COLO668 (cell line): ENCODE measurements around the gene MINK1.
"Not testable (repeated sequence)": the region's sequence is repeated elsewhere in the genome, so short reads cannot be mapped to it uniquely, and the experiment has no call there.

ENCODE experiments used
- DNase-seq: peaks from one replicate; lab custom pipeline; 2025; ENCODE audit not compliant: unreplicated experiment; lab: John Stamatoyannopoulos, UW

MINK1 gene

GRCh38 chr17:4845118-4845517 is 12.0 kb downstream of the MINK1 start:
- DNase-seq: no peak

DNA sequence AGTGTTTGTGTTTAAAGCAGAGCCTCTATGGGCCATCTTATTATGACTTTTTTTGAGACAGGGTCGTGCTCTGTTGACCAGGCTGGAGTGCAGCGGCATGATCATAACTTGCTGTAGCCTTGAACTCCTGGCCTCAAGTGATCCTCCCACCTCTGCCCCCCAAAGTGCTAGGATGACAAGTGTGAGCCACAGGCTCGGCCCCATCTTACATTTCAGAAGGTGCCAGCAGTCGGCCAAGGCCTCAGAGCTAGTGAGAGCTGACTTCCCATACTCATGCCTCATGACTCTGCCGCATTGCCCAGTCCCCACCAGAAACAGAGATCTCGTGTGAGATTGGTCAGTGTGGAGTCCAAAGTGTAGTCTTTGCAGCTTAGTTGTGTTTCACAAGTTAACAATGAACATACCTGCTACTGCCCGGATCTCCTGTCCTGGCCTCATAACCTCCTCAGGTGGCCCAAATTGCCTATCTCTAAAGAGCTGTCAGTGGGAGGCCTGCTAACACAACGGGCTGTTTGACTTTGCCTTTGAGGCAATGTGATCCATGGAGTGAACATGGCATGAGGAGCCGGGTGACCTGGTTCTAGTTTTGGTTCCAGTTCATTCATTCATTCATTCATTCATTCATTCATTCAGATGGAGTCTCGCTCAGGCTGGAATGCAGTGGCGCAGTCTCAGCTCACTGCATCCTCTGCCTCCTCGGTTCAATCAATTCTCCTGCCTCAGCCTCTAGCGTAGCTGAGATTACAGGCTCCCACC is 13.7 kb downstream of the MINK1 start:
- DNase-seq: no peak

DNA sequence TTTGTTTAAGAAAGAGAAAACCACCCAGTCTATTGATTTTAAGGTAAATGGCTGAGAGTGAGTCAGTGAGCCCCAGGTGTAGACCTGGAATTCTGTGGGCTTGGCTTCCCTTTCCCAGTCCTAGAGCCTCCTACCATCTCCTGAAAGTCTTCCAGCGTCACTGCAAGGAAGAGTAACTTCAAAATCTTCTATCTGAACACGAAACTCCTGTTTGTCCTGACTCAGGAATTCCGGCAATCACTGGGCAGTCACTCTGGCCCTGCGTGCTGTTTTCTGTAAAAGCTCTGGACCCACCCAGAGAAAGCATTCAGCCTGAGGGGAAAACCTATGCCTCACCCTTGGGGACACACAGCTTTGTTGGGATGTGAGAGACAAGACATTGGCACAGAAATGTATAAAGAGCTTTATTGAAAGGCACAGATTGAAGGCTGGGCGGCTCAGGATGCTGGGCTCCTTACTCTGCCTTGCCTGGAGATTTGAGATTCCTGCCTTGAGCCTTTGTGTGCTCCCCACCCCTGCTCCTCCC is 15.9 kb downstream of the MINK1 start:
- DNase-seq: no peak

DNA sequence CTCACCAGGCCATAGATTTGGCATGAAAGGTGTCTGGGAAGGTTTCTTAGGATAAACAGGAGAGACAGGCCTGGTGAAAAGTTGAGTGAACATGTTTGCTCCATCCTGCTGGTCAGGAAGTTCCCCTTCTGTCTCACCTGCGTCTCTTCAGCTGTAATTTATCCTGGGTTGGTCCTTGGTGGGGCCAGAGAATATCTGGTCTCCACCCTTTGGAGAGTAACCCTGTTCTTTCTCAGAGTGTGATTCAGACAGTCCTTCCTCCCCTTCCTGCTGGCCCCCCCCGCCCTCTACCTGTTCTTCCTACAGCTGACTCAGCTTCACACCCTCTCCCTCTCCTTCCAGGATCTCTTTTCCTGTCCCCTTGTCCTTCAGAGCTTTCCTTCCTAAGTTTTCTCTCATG is 17.1 kb downstream of the MINK1 start:
- DNase-seq: no peak

GRCh38 chr17:4851084-4851483 is 17.9 kb downstream of the MINK1 start:
- no peak for DNase-seq

DNA sequence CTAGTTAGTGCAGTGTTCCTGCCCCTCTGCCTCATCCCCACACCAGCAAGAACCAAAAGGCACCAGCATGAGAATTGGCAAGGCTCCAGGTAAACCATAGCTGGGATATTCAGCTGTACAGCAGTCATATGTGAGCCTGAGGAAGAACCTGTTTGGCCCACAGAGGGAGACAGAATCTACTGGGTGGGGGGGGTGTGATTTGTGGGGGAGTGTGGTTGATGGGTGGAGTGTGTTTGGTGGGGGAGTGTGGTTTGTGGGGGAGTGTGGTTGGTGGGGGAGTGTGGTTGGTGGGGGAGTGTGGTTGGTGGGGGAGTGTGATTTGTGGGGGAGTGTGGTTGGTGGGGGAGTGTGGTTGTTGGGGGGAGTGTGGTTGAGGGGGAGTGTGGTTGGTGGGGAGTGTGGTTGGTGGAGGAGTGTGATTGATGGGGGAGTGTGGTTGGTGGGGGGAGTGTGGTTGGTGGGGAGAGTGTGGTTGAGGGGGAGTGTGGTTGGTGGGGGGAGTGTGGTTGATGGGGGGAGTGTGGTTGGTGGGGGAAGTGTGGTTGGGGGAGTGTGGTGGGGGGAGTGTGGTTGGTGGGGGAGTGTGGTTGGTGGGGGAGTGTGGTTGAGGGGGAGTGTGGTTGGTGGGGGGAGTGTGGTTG is 19.5 kb downstream of the MINK1 start:
- peak; percentile 4 for DNase-seq

GRCh38 chr17:4853208-4853671 is 20.1 kb downstream of the MINK1 start:
- no peak for DNase-seq

GRCh38 chr17:4854111-4854681 is 21.1 kb downstream of the MINK1 start:
- DNase-seq: peak; percentile 5

GRCh38 chr17:4856271-4856936 is 23.3 kb downstream of the MINK1 start:
- no peak for DNase-seq

GRCh38 chr17:4856937-4857314 is 23.8 kb downstream of the MINK1 start:
- DNase-seq: no peak

DNA sequence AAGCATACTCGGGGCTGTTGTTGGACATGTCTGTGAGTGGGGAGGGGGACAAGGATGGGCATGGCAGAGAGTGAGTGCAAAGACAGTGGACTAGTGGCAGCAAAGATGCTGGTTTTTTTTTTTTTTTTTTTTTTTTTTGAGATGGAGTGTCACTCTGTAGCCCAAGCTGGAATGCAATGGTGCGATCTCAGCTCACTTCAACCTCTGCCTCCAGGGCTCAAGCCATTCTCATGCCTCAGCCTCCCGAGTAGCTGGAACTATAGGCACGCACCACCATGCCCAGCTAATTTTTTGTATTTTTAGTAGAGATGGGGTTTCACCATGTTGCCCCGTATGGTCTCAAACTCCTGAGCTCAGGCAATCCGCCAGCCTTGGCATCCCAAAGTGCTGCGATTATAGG is 24.2 kb downstream of the MINK1 start:
- DNase-seq: not testable (repeated sequence)

DNA sequence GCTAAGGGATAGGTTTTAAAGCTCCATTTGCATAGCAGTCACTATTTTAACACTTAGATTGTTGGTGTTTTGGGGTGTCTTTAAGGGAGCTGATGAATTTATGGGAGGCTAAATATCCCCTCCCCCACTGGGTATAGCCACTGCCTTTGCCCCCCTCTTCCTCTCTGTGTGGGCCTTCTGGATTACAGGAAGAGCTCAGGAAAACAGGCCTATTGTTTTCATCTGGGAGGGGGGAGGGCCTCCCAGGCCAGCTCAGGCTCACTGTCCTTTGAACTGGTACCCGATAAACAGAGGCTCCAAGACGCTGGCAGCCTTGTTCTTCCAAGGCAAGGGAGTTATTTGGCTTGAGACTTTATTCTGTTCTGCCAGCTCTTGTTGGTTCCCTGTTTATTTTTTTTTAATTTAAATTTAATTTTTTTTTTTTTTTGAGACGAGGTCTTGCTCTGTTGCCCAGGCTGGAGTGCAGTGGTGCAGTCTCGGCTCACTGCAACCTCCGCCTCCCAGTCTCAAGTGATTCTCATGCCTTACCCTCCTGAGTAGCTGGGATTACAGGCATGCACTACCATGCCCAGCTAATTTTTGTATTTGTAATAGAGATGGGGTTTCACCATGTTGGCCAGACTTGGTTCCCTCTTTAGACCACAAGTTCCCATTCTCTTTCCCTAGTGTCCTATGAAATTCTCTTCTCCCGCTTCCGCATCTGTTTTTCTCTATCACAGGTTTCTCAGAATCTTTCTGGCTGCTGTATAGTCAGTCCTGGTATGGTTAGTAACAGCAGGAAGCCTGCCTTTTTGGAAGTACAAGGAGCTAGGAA is 25.1 kb downstream of the MINK1 start:
- DNase-seq: peak; percentile 1

- DNase-seq: no peak
Measured at GRCh38 chr17:4858882-4859260, 25.7 kb downstream of the MINK1 start.

DNA sequence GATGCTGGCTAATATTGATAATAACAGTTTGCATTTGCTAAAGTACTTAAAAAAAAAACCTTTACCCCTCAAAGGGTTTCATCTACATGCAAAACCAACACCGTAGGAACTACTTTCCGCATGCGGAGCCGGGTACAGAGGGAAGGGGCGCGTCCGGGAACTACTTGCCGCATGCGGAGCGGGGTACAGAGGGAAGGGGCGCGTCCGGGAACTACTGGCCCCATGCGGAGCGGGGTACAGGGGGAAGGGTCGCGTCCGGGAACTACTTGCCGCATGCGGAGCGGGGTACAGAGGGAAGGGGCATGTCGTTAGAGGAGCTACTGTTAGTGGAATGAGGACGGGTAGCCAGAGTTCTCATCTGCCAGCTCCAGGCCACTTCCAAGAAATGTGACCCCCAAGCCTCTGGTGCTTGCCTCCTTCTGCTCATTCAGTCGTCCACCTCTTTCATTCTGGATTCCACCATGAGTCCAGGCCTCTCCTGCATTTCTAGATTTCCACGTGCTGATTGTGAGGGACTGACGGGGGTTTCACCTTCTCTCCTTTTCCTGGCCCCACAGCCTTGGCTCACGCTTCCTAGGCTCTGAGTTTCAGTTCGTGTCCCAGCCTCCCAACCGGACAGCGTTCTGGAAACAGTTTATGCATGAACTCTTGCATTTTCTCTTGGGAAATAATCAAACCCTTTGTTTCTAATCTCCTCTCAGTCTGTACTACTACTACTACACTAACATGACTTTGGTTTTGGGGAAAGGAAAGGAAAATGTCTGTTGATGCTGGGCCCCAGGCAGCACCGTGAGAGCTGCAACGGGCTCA is 26.9 kb downstream of the MINK1 start:
- DNase-seq: no peak

- DNase-seq: no peak
Measured at GRCh38 chr17:4860651-4861050, 27.5 kb downstream of the MINK1 start.

GRCh38 chr17:4861052-4861451 is 27.9 kb downstream of the MINK1 start:
- DNase-seq: no peak

DNA sequence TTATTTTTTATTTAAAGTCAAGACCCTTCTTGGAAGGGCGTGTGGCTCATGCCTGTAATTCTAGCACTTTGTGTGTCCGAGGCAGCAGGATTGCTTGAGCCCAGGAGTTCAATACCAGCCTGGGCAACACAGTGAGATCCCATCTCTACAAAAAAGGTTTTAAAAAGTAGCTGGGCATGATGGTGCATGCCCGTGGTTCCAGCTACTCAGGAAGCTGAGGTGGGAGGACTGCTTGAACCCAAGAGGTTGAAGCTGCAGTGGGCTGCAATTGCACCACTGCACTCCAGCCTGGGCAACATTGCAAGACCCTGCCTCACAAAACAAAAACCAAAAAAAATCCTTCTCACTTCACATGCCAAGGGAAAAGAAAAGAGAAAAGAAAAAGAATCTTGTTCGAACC is 29.6 kb downstream of the MINK1 start:
- no peak for DNase-seq

- DNase-seq: no peak
Measured at GRCh38 chr17:4863321-4863720, 30.2 kb downstream of the MINK1 start.

DNA sequence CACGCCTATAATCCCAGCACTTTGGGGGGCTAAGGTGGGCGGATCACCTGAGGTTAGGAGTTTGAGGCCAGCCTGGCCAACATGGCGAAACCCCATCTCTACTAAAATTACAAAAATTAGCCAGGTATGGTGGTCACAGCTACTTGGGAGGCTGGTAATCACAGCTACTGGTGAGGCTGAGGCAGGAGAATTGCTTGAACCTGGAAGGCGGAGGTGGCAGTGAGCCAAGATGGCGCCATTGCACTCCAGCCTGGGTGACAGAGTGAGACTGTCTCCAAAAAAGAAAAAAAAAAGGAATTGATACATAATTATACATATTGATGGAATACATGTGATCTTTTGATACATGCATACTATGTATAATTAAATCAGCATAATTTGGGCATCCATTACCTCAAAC is 34.4 kb downstream of the MINK1 start:
- not testable (repeated sequence) for DNase-seq
